ENCODE data around the gene ARL15.
"Not testable (repeated sequence)": the region's sequence is repeated elsewhere in the genome, so short reads cannot be mapped to it uniquely, and the experiment has no call there.

Gene ARL15

DNA sequence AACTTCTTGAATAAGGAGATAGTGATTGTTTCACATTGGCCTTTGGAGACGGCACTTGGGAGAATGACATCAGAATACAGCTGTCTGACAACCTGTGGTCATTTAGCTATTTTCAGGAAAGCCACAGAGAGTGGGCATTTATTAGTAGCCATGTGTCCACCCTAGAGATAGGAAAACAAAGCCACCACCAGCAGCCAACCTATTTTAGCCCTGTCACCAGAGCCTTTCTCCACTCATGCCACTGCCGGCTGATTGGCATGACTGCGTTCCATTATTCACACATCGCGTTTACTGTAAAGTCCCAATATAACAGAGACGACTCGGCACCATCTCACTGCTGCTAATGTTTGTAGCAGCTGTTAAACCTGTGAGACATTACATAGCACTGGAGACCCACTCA, 419.9 kb downstream of the ARL15 start:
- DNase-seq (ENCODE audit: low spot score): no peak

DNA sequence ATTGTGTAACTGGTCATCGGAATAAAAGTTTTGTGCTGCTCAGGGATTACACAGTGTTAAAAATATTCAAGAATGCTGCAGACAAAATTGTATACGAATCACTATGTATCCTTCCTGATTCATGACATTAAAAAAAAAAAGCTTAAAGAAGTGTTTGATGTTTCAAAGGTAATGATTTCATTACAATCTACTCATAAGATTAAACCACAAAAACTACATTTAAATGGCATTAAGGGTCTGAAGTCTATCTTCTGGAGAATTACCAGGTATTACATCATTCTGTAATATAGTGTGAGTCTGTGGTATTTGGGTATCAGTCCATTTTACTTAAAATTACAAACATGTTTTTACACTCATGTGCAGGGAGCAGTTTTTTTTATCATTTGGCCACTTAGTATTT, 425.5 kb downstream of the ARL15 start:
- DNase-seq (ENCODE audit: low spot score): no peak

DNA sequence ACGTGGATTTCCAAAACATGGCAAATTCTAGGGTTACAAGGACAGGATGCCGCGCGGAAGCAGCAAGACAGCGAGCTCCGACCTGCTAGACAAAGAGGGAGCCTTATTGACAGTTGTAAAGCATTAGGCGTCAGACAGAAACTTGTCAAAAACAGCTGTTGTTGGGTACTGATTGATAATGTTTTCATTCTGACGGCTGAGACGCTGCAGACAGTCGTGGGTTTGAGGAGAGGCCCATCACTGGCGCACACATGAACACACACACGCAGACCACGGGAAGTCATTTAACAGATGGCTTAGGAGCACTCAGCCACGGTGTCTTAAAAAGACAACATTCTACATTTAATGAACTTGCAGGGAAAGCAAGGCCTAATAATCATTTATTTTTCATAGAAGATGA, 426.0 kb downstream of the ARL15 start:
- no peak for DNase-seq (ENCODE audit: low spot score)

DNA sequence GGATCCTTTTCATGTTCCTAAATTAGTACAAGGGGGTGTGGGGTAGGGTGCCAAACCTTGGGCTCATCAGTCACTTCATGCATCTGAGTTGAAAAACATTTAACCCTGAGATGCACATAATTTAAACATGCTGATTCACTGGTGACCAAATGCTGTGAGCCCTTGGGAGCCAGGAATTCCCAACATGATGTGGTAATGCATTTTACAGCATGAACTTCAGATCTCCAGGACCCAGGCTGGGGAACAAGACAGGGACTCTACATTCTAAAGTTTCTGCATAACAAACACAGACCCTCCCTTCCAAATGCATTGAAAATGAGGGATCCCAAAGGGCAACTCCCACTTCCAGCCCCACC, 427.7 kb downstream of the ARL15 start:
- no peak for DNase-seq (ENCODE audit: low spot score)

DNA sequence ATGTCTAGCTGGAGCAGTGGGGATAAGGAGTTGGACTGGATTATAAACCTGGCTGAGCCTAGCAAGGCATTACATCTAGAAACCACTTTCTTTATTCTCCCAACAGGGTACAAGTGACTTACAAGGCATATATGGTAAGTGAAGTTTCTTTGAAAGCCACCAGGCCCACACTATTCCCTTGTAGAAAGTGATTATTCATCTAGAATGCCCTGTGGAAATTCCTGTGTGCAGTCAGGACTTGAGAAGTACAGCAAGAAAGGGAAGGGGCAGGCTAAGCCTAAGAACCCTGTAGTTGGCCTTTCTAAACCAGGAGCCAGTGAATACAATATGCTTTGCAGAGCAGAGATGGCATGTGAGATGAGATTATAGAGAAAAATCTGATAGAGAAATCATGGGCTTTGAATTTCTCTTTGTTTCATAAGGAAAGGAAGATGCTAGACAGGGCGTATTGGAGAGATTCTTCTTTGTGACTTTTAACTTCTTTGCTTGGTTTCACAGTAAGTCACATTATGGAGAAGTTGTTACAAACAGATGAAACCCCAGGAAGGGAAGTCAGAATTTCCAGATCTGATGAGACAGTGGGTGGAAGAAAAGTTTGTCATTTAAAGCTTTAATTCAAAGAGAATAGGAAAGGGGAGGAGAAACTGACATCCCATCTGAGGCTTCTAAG, 428.2 kb downstream of the ARL15 start:
- DNase-seq (ENCODE audit: low spot score): no peak

DNA sequence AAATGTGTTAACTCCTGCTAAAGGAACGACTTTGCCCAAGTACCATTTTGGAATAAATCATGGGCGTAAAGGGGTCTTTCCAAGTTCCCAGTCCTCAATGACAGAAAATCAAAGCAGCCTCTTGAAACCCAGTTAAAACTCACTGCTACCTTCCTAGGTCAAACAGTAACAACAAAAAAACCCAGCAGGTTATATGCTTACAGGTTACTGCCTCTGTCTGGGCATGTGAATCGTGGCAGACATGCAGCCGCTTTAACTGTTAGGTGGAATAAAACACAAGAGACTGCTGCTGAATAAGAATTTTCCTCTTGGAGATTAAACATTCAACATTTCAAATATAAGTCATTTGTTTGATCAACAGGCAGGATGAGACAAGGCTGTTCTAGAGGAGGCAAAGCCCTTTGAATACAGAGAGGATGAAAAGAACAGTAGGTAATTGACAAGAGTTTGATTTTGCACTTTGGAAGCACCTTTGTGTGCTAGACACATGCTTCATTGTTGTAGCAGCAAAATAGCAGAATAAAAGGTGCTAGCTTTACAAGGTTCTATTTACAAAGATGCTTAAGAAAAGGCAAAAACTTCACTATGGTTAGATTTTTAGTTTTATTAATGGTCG, 430.6 kb downstream of the ARL15 start:
- DNase-seq (ENCODE audit: low spot score): no peak

DNA sequence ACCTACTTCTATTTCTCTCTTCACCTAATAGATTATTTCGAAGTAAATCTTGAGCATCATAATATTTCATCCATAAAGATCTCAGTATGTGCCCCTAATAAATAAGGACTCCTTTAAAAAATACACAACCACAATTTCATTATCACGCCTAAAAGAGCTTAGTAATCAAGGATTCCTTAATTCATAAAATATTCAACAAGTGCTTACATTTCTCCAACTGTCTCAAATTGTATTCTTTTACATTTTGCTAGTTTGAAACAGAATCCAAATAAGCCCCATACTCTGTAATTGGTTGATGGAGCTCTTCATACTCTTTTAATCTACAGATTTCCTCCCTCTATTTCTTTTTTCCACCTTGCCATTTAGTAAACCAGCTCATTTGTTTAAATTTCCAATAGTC, 432.4 kb downstream of the ARL15 start:
- DNase-seq (ENCODE audit: low spot score): no peak

DNA sequence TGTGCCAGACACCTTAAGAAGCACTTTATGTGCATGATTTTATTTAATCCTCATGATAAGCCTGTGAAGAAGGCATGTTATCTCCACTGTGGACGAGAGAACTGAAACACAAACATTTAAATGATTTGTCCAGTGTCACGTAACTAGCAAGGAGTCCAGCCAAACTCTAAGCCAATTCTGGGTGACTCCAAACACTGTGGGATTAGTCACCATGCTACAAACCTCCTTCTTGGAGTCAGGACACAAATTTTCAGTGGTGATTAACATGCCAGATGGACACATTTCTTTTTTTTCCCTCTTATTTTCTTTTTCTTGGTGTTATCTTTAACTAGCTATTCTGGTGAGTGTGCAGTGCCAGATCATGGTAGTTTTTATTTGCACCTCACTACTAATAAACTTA, 433.1 kb downstream of the ARL15 start:
- no peak for DNase-seq (ENCODE audit: low spot score)

DNA sequence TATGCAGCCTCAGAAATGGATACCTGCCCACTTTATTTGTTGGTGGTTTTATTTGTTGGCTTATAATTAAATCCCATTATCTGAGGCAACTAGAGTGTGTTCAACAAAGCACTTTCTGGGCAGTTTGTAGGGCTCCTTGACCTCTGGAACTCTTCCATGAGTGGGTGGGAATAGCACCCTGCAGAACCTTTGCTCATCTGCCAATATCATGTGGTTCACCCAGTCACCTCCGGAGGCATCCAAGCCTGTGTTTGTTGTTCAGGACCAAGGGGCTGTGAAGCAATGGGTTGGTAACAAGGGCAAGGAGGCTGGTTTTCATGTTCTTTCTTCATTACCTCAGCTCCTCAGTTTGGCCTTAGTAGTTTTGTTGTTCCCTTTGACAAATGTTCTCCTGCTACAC, 436.0 kb downstream of the ARL15 start:
- DNase-seq (ENCODE audit: low spot score): no peak

DNA sequence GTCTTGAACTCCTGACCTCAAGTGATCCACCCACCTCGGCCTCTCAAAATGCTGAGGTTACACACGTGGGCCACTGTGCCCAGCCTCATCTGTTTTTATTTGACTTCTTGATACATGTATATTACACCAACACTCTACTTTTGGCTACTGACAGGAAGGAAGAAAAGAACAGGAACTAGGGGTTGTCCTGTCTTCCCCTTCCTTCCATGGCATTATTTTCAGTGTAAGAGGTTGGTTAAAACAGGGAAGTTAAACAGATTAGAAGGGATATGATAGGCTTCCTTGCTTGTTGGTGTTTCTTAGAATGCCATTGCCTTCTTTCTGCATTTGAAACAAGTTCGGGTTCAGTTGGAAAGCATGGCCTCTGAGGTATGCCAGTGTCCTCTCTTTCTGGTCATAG, 437.1 kb downstream of the ARL15 start:
- no peak for DNase-seq (ENCODE audit: low spot score)

DNA sequence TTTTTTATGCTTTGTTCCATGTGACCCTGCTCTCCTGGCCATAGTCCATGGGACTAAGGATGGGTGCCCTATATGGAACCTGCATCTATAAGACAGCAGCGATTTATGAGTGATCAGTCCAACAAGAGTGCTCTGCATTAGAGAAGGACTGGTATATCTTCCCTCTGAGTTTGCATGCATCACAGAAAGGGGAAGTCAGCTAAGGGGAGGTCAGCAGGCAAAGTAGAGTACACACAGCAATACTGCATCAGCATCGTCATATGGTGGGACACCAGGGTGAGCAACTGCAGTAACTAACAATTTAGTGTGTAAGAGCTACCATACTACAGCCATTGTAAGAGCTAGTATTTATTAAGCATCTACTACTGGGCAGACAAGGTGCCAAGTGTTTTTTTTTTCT, 438.6 kb downstream of the ARL15 start:
- no peak for DNase-seq (ENCODE audit: low spot score)

DNA sequence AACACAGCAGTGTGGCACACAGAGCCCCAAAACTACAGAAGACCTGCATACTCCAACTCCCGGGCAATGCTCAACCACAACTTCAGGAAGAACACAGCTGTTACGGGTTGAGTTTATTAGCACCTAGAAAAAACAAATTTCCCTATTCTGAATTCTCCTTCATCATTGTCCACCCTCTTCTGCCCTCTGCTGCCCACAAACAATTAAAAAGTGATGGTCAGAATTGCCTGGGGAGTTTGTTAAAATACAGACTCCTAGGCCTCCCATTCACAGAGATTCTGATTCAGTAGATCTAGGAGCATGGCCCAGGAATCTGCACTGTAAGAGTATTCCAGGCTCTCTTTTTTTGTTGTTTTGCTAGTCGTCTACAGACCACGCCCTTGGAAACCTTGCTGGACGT, 439.3 kb downstream of the ARL15 start:
- no peak for DNase-seq (ENCODE audit: low spot score)

DNA sequence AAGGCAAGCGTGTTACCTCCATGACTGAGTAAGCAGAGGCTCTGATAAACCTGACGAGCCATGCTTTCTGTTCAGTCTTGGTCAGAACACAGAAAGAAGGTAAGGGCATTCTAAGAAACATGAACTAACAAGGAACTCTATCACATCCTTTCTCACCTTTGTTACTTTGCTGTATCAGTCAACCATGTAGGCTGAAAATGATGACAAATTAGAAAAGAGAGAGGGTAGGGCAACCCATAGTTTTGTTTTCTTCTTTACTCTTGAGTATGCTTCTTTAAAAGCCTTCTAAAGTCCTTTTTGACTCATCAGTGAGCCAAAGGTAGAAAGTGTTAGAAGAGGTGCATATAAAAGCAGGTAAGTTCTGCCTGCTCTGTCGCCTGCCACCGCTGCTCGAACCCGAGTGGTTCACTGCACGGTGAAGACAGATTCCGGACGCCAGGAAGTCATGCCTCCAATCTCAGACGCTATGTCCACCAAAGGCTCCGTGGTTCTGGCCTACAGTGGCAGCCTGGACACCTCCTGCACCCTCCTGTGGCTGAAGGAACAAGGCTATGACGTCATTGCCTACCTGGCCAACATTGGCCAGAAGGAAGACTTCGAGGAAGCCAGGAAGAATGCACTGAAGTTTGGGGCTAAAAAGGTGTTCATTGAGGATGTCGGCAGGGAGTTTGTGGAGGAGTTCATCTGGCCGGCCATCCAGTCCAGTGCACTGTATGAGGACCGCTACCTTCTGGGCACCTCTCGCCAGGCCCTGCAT, 451.5 kb downstream of the ARL15 start:
- DNase-seq (ENCODE audit: low spot score): no peak

DNA sequence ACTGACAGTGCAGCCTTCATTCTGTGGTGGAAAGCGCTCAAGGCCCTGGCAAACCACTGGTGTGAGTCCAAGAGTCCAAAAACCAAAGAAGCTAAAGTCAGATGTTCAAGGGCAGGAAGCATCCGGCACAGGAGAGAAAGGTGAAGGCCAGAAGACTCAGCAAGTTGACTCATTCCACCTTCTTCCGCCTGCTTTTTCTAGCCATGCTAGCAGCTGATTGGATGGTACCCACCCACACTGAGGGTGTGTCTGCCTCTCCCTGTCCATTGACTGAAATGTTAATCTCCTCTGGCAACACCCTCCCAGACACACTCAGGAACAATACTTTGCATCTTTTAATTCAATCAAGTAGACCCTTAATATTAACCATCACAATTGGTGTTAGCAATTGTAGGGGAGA, 453.9 kb downstream of the ARL15 start:
- no peak for DNase-seq (ENCODE audit: low spot score)

DNA sequence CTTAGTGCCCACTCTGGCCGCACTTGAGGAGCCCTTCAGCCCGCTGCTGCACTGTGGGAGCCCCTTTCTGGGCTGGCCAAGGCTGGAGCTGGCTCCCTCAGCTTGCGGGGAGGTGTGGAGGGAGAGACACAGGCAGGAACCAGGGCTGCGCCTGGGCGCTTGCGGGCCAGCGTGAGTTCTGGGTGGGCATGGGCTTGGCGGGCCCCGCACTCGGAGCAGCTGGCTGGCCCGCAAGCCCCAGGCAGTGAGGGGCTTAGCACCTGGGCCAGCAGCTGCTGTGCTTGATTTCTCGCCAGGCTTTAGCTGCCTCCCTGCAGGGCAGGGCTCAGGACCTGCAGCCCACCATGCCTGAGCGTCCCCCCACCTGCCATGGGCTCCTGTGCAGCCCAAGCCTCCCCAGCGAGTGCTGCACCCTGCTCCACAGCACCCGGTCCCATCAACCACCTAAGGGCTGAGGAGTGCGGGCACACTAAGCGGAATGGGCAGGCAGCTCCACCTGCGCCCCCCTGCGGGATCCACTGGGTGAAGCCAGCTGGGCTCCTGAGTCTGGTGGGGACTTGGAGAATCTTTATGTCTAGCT, 473.4 kb downstream of the ARL15 start:
- DNase-seq (ENCODE audit: low spot score): not testable (repeated sequence)

DNA sequence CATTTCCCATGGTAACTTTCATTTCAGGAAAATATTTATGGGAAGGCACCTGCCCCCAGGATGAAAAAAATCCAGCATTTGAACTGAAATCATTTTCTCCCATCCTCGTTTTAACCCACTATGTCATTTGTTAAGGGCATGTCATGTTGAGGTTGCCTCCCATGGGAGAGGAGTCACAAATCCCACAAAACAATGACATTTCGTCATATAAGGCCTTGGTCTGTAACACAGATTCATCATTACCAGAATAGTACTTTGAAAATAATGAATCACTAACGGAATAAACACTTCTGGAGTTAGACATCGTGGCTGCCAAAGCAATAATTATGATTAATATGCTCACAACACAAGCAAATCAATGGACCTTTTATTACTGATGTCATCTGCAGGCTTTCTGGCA, 475.9 kb downstream of the ARL15 start:
- DNase-seq (ENCODE audit: low spot score): no peak
